A204.1 (cell line): Measurements from ENCODE around the gene DNAH7.

ENCODE experiments used
- FAIRE-seq: peaks from 2 replicates; lab custom pipeline; 2012; peaks lifted over from hg19 to GRCh38; lab: Jason Lieb, UNC

Gene DNAH7

GRCh38 chr2:195861821-195862220, 206.8 kb downstream of the DNAH7 start:
- no peak for FAIRE-seq

DNA sequence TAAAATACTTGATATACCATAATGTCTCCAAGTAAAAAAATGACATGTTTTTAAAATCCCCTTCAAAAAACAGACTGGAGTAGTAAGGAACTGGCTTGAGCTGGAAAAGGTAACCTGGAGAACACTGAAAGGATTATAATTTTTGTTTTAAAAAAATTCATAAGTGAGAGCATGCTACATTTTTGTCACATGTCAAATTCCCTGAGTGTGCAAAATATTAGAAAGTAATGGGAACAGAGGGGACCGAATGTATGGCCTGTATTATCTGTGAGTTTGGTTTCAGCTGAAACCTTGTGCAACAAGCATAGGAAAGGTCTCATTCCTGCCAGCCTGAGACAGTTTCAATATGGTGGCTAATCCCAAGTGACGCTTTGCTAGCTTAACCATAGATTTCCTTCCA, 209.1 kb downstream of the DNAH7 start:
- no peak for FAIRE-seq

DNA sequence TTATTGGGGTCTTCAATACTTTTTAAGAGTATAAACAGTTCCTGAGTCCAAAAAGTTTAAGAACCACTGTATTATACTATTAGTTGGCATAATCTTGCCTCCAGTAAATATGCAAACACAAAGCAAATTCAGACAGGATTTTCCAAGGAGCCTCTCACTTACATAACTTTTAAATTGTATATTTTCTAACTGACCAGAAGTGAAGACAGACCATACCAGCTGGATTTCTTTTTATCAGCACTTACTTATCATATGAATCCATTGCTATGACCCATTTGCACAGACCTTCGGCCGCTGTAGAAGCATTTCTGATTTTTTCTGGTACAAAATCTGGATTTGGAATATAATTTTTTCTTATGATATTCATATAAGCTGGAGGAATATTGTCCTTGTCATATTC, 211.5 kb downstream of the DNAH7 start:
- FAIRE-seq = no peak

DNA sequence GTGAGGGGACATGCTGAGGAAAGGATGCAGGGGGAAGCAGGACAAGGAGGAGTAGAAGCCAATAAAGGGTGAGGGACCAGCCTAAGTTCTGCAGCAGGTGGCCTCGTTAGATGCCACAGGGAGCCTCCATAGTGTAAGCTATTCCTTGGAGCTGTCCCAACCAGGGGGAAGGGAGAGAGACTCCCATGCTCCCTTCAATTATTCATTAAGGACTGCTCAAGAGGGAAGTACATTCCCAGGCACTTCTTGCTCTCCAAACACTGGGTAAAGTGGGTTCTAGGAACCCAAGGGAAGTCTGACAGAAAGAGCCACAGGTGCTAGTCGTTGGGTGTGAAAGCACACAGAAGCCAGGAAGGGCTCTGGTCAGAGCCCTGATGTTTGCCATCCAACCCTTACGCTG, 217.9 kb downstream of the DNAH7 start:
- no peak for FAIRE-seq

- FAIRE-seq = no peak
These were observed 220.3 kb downstream of the DNAH7 start for GRCh38 chr2:195848119-195848899.

GRCh38 chr2:195842932-195843331, 225.7 kb downstream of the DNAH7 start:
- no peak for FAIRE-seq

- no peak for FAIRE-seq
These were observed 230.6 kb downstream of the DNAH7 start for GRCh38 chr2:195838002-195838401.

DNA sequence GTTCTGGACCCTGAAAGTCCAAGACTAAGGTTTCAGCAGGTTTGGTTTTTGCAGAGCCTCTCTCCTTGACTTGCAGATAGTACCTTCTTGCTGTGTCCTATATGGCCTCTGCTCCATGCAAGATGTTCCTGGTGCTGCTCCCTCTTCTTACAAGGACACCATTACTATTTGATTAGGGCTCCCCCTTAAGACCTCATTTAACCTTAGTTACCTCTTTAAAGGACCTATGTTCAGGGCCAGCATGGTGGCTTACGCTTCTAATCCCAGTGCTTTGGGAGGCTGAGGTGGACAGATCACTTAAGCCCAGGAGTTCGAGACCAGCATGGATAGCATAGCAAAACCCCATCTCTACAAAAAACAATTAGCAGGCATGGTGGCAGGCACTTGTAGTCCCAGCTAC, 232.6 kb downstream of the DNAH7 start:
- no peak for FAIRE-seq

GRCh38 chr2:195834836-195835235, 233.8 kb downstream of the DNAH7 start:
- no peak for FAIRE-seq

DNA sequence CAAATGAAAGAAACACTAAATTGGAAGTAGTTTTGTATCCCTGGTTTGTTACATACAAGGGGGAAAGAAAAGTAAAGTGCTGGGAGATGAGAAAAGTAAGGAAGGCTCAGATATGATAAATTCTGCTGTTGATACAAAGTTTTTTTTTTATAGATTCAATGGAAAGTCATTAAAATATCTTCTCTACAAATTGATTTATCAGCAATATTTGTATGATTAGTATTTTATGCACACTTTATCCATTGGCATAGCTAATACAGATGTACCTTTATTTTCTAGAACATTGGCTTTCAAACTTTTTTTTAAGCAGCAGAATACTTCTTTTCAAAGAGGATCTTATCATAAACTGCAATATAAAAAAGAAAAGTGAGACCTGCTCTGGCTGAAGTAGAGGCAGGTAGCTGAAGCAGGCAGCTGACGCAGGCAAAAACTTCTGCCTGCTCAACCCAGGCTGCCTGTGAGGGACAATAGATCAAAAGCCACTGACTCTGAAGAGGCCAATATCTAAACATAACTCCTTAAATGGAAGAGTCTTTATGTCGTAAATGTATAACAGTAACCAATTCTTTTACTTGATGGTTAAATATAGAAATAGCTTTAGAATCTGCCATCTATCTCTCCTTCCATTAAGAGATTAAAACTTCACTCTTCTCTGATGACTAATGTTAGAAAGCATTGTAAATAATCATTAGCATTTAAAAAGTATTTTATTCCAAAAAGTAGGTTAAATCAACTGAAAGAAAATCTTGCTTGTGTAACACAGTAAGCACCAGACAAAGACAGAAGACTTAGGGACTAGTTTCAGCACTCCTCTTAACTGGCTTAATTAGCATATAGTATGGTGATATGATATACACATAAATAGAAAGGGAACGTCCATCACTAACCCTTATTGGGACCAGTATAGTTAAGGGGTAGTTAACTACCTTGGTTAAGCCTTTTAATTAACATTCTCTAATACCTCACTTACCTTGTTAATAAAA, 237.4 kb downstream of the DNAH7 start:
- no peak for FAIRE-seq

GRCh38 chr2:195824478-195824877, 244.2 kb downstream of the DNAH7 start:
- FAIRE-seq = no peak

DNA sequence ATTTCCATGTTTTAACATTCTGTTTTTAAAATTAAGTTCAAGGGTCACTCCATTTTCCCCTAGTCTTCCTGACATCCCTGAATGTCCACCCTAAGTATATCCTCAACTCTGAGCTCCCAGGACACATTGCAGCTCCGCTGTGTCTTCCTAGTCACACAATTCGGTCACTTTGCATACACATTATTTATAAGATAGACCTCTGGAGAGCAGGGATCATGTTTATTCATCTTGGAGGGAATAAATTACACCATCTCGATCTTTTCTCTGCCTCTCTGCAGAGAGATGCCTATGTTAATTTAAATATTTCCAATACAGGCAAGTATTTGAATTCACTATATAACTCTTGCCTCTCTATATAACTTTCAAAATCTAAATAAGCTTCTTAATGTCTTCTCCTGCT, 245.4 kb downstream of the DNAH7 start:
- no peak for FAIRE-seq

- FAIRE-seq = no peak
These were observed 247.1 kb downstream of the DNAH7 start for GRCh38 chr2:195821566-195821932.

- no peak for FAIRE-seq
These were observed 247.6 kb downstream of the DNAH7 start for GRCh38 chr2:195820867-195821565.

- FAIRE-seq = no peak
These were observed 248.3 kb downstream of the DNAH7 start for GRCh38 chr2:195820373-195820772.

DNA sequence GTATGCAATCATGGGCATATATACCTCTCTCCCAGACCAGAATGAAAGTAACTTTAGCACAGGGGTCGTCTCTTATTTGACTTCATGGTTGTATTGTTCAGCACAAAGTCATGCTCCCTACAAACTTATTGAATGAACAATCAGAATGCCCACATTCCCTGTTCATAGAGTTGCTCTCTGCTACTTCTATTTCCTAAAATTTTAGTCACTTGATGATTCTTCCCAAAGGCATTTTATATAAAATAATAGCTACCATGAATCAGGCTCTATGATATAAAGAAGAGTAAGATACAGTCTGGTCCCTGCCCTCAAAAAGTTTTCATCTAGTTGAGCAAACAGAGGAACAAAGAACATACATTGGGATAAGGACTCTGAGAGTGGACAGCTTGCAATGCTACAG, 249.4 kb downstream of the DNAH7 start:
- no peak for FAIRE-seq

GRCh38 chr2:195818526-195818925, 250.1 kb downstream of the DNAH7 start:
- no peak for FAIRE-seq

GRCh38 chr2:195818106-195818505, 250.5 kb downstream of the DNAH7 start:
- no peak for FAIRE-seq

DNA sequence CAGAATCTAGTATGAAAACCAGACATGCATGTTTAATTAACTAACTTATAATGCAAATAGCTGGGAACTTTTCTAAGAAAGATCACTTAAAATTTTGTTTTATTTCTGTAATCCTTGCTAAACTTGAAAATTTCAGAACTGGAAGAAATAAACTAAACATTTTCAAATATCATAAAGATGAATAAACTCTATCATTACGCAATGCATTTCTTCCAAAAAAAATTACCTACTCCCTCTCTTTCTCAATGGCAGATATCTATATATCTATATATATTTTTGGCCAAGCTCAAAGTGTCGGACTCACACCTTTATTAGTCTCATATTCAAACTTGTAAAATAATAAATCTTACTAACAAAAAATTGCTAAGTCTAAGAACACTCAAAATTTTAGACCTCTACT, 253.6 kb downstream of the DNAH7 start:
- no peak for FAIRE-seq

DNA sequence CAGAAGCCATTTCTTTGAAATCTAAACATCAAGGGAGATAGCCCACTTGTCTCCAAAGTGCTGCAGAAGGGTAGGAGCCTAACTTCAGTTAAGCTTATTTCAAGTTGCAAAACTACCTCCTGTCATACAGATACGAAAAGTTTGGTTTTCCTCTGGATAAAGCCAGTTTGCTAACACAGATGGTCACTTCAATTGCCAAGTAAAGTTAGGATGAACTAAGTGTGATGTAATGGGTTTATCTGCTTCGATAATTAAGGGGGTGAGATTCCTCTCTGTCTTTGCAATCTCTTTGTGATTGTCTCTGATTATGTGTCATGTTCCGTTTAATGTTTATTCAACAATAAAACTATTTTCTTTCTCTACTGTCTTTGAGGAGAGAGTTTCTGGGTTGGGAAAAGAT, 255.2 kb downstream of the DNAH7 start:
- no peak for FAIRE-seq

- no peak for FAIRE-seq
These were observed 258.1 kb downstream of the DNAH7 start for GRCh38 chr2:195810340-195811098.

DNA sequence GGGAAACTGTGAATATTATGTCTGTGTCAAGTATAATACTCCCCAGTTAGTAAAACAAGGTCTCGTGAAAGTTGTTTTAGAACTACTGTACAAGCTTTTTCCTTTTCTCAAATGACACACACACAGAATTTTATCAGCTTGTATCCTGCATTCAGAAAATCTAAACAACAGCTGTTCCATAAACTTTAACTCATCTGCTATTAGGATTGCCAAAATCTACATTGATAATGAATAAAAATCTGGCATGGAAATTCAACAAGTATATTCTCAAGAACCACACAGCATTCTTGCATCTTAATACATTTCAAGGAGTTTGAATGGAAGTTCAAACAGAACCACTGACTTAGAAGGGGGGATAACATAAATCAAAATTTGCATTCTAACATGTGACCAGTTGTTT, 260.4 kb downstream of the DNAH7 start:
- FAIRE-seq = no peak
